Measurements from ENCODE around the gene DOCK9.

DNA sequence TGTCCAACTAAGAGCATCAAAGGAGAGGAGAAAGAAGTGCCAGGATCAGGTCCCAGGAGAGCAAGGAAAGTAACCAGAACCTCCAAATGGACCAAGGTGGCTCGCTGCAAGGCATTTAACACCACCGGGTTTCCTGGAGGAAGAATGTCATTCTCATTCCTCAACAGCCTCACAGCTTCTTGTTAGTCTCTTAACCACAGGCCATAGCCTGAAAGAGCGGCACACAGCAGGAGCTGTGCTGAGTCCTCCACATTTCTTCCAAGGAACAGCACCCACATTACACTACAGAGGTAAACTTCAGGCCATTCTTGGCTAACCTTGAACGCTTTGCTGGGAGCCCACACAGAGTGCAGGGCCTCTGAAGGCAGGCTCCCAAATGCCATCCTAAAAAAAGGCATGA lies 23.6 kb downstream of the DOCK9 start:
- TF ChIP-seq EP300 (IDR thresholded peaks at IDR 0.05), result no peak
- TF ChIP-seq, protein P1, sequence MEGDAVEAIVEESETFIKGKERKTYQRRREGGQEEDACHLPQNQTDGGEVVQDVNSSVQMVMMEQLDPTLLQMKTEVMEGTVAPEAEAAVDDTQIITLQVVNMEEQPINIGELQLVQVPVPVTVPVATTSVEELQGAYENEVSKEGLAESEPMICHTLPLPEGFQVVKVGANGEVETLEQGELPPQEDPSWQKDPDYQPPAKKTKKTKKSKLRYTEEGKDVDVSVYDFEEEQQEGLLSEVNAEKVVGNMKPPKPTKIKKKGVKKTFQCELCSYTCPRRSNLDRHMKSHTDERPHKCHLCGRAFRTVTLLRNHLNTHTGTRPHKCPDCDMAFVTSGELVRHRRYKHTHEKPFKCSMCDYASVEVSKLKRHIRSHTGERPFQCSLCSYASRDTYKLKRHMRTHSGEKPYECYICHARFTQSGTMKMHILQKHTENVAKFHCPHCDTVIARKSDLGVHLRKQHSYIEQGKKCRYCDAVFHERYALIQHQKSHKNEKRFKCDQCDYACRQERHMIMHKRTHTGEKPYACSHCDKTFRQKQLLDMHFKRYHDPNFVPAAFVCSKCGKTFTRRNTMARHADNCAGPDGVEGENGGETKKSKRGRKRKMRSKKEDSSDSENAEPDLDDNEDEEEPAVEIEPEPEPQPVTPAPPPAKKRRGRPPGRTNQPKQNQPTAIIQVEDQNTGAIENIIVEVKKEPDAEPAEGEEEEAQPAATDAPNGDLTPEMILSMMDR (IDR thresholded peaks at IDR 0.05), result no peak

All from ovary (tissue), 3 donors.